Activated CD4-positive, alpha-beta T cell treated with anti-CD3 and anti-CD28 coated beads for 36 hours (primary cell): ENCODE measurements around the gene DPH3. TPM values are rescaled to one million over a fixed set of nuclear protein-coding genes. Genes with fewer than 3 reads are reported as not detected.
A peak's percentile ranks its signal among the peaks of the same experiment; 100 is the strongest.

Experiments
- ATAC-seq: fragments of 200-7000 bp; cut with Tn5 transposase; one replicate; pipeline ENCODE4 v1.10.0; 2021; ENCODE audit warnings: mild to moderate bottlenecking, moderate library complexity
- CTCF ChIA-PET: fragments of 350-600 bp; sonication (Branson Sonifier 250); formaldehyde crosslinking; loops from one replicate; lab custom pipeline; 2021; ENCODE audit warnings: antibody characterized with exemption; lab: Charles Lee
- POLR2A ChIA-PET: fragments of 350-600 bp; sonication (Branson Sonifier 250); formaldehyde crosslinking; loops from one replicate; lab custom pipeline; 2021; ENCODE audit warnings: antibody characterized with exemption, inconsistent platforms; lab: Charles Lee
- DNase-seq: peaks from one replicate; pipeline ENCODE4 v3.0.0-alpha.2; 2020
- H3K27ac Mint-ChIP-seq: one replicate; pipeline ENCODE4 v1.8.0; 2021; ENCODE audit warnings: mixed read lengths
- H3K27me3 Mint-ChIP-seq: one replicate; pipeline ENCODE4 v1.8.0; 2021; ENCODE audit warnings: mixed read lengths
- H3K36me3 Mint-ChIP-seq: one replicate; pipeline ENCODE4 v1.8.0; 2021; ENCODE audit warnings: low read depth, mixed read lengths
- H3K4me1 Mint-ChIP-seq: one replicate; pipeline ENCODE4 v1.8.0; 2021; ENCODE audit warnings: mixed read lengths
- H3K4me3 Mint-ChIP-seq: one replicate; pipeline ENCODE4 v1.8.0; 2021; ENCODE audit warnings: mild to moderate bottlenecking, moderate library complexity, mixed read lengths
- H3K9me3 Mint-ChIP-seq: one replicate; pipeline ENCODE4 v1.8.0; 2021; ENCODE audit warnings: low read depth, mixed read lengths
- intact Hi-C, 2 experiments: fragments of 100-400 bp; cut with DNase I in 1 of 2; cut with micrococcal nuclease in 1 of 2; formaldehyde crosslinking; loops; one replicate each; pipeline versions ENCODE4 v1.14.2 to v1.15.1; 2022 to 2024; cut with DNase I, micrococcal nuclease
- total RNA-seq, 2 experiments: library from RNA; stranded (reverse); gene quantifications; one replicate each; pipeline ENCODE4 v1.2.3, GENCODE V29; 2021

DPH3 gene
- total RNA-seq, 2 experiments from 2014 or later, result 13.0 to 17.8 TPM

GRCh38 chr3:16280671-16281070 is 15.9 kb upstream of the DPH3 start:
- intact Hi-C loops, result no loop called here
- Mint-ChIP-seq H3K9me3 (no peaks in the 10 kb centered on the region), H3K36me3 (peaks cover 44% of the 10 kb centered on the region), H3K27ac (no peak overlapping the region), H3K4me1 (peaks cover 26% of the 10 kb centered on the region), H3K4me3 (no peak overlapping the region), H3K27me3 (no peaks in the 10 kb centered on the region)
- ChIA-PET POLR2A (no interaction called here), CTCF (interaction anchor here (0.9 to 11.5 kb wide), 2 partner anchors 11 to 16 kb away, joined by 3 to 86 read pairs; partner anchors contain the start of genes DPH3 and OXNAD1)
- ATAC-seq (no peak), DNase-seq (no peak)

GRCh38 chr3:16279010-16279801 is 14.5 kb upstream of the DPH3 start:
- POLR2A ChIA-PET, result no interaction called here

GRCh38 chr3:16277471-16277870 is 12.7 kb upstream of the DPH3 start:
- H3K36me3 Mint-ChIP-seq, result peaks cover 33% of the 10 kb centered on the region
- peaks cover 3% of the 10 kb centered on the region for H3K4me1 Mint-ChIP-seq
- intact Hi-C loops, result no loop called here
- DNase-seq (no peak), ATAC-seq (no peak)
- H3K9me3 Mint-ChIP-seq, result no peaks in the 10 kb centered on the region
- H3K27ac Mint-ChIP-seq, result no peak overlapping the region
- H3K27me3 Mint-ChIP-seq, result no peaks in the 10 kb centered on the region
- ChIA-PET CTCF (interaction anchor here (1.2 to 11.5 kb wide), 3 partner anchors 8 to 13 kb away, joined by 4 to 86 read pairs (median 7); no protein-coding TSS in a partner anchor), POLR2A (no interaction called here)
- no peak overlapping the region for H3K4me3 Mint-ChIP-seq

More at GRCh38 chr3:16279010-16279801, 14.5 kb upstream of the DPH3 start:
- intact Hi-C loops, result no loop called here
- ATAC-seq (no peak), DNase-seq (no peak)
- Mint-ChIP-seq H3K36me3 (peaks cover 40% of the 10 kb centered on the region), H3K27ac (no peak overlapping the region), H3K4me1 (peaks cover 11% of the 10 kb centered on the region), H3K4me3 (no peak overlapping the region), H3K27me3 (no peaks in the 10 kb centered on the region), H3K9me3 (no peaks in the 10 kb centered on the region)
- CTCF ChIA-PET, result interaction anchor here (0.6 to 11.5 kb wide), 2 partner anchors 9 to 272 kb away, joined by 4 to 86 read pairs; no protein-coding TSS in a partner anchor

GRCh38 chr3:16273867-16274266 is 9.1 kb upstream of the DPH3 start:
- ChIA-PET POLR2A (no interaction called here), CTCF (interaction anchor here (1.6 to 1.9 kb wide), 3 partner anchors 9 to 46 kb away, joined by 4 to 6 read pairs (median 4); no protein-coding TSS in a partner anchor)
- ATAC-seq, result no peak
- no peaks in the 10 kb centered on the region for H3K4me1 Mint-ChIP-seq
- H3K9me3 Mint-ChIP-seq, result no peaks in the 10 kb centered on the region
- H3K4me3 Mint-ChIP-seq, result no peak overlapping the region
- no peak for DNase-seq
- no peaks in the 10 kb centered on the region for H3K27me3 Mint-ChIP-seq
- intact Hi-C loops, result no loop called here
- H3K27ac Mint-ChIP-seq, result no peak overlapping the region
- peaks cover 44% of the 10 kb centered on the region for H3K36me3 Mint-ChIP-seq

GRCh38 chr3:16272588-16272987 is 7.8 kb upstream of the DPH3 start:
- H3K27ac Mint-ChIP-seq, result no peak overlapping the region
- CTCF ChIA-PET, result interaction anchor here (0.9 to 6.2 kb wide), 5 partner anchors 9 to 48 kb away, joined by 3 to 86 read pairs (median 6); no protein-coding TSS in a partner anchor

GRCh38 chr3:16270855-16271254 is 6.1 kb upstream of the DPH3 start:
- POLR2A ChIA-PET, result no interaction called here
- Mint-ChIP-seq H3K27me3 (no peaks in the 10 kb centered on the region), H3K4me1 (peaks cover 26% of the 10 kb centered on the region), H3K4me3 (no peak overlapping the region), H3K27ac (no peak overlapping the region), H3K9me3 (no peaks in the 10 kb centered on the region), H3K36me3 (peaks cover 32% of the 10 kb centered on the region)
- DNase-seq (no peak), ATAC-seq (no peak)
- CTCF ChIA-PET, result interaction anchor here (1.1 to 6.2 kb wide), 3 partner anchors 11 to 49 kb away, joined by 3 to 86 read pairs (median 50); no protein-coding TSS in a partner anchor
- intact Hi-C loops, result no loop called here

More at GRCh38 chr3:16272588-16272987, 7.8 kb upstream of the DPH3 start:
- H3K27me3 Mint-ChIP-seq, result no peaks in the 10 kb centered on the region
- ATAC-seq, result no peak
- intact Hi-C loops, result no loop called here
- H3K36me3 Mint-ChIP-seq, result peaks cover 38% of the 10 kb centered on the region
- H3K9me3 Mint-ChIP-seq, result no peaks in the 10 kb centered on the region
- no peak for DNase-seq
- H3K4me1 Mint-ChIP-seq, result peaks cover 10% of the 10 kb centered on the region
- no peak overlapping the region for H3K4me3 Mint-ChIP-seq
- POLR2A ChIA-PET, result interaction anchor here (0.7 kb wide), 2 partner anchors 132 to 265 kb away, joined by 4 read pairs; no protein-coding TSS in a partner anchor

GRCh38 chr3:16266714-16267113 is 2.0 kb upstream of the DPH3 start:
- Mint-ChIP-seq H3K4me1 (peaks cover 32% of the 10 kb centered on the region), H3K4me3 (peak overlapping the region; percentile 82), H3K27ac (peak overlapping the region; percentile 98), H3K9me3 (no peaks in the 10 kb centered on the region), H3K27me3 (no peaks in the 10 kb centered on the region), H3K36me3 (peaks cover 17% of the 10 kb centered on the region)
- DNase-seq (no peak), ATAC-seq (no peak)
- intact Hi-C loops, result loop anchor here (5.0 to 10.0 kb wide), 7 partner anchors 331 to 1478 kb away; partner anchors contain the start of genes NR2C2 (in 1 of the 2), PLCL2 (in 1 of the 2) and TBC1D5 (in 1 of the 2)
- ChIA-PET CTCF (interaction anchor here (1.1 to 6.2 kb wide), 10 partner anchors 15 to 333 kb away, joined by 3 to 86 read pairs (median 12); no protein-coding TSS in a partner anchor), POLR2A (no interaction called here)

GRCh38 chr3:16265455-16265786 is 678 bp upstream of the DPH3 start:
- intact Hi-C loops, result loop anchor here (1.0 to 10.0 kb wide), 18 partner anchors 21 to 1615 kb away; partner anchors contain the start of genes BTD (in 1 of the 2), CCDC174 (in 1 of the 2), HACL1 (in 1 of the 2) and NR2C2 (in 1 of the 2)
- ATAC-seq, result no peak
- no peak for DNase-seq
- Mint-ChIP-seq H3K36me3 (peaks cover 6% of the 10 kb centered on the region), H3K4me1 (peaks cover 33% of the 10 kb centered on the region), H3K9me3 (no peaks in the 10 kb centered on the region), H3K27me3 (no peaks in the 10 kb centered on the region), H3K27ac (peak overlapping the region; percentile 98), H3K4me3 (peak overlapping the region; percentile 82)
- ChIA-PET POLR2A (interaction anchor here (1.0 to 1.8 kb wide), 4 partner anchors 9 to 252 kb away, joined by 3 to 9 read pairs (median 4); no protein-coding TSS in a partner anchor), CTCF (interaction anchor here (0.7 to 3.3 kb wide), 18 partner anchors 15 to 619 kb away, joined by 3 to 31 read pairs (median 5); partner anchors contain the start of gene PLCL2)

- no peaks in the 10 kb centered on the region for H3K9me3 Mint-ChIP-seq
- H3K36me3 Mint-ChIP-seq, result peaks cover 6% of the 10 kb centered on the region
- H3K27me3 Mint-ChIP-seq, result no peaks in the 10 kb centered on the region
- ATAC-seq (peak; percentile 4), DNase-seq (no peak)
- intact Hi-C loops, result loop anchor here (2.0 to 10.0 kb wide), 9 partner anchors 23 to 1613 kb away; partner anchors contain the start of genes CCDC174 (in 1 of the 2), PLCL2 (in 1 of the 2), RFTN1 (in 1 of the 2) and TBC1D5 (in 1 of the 2)
- H3K4me1 Mint-ChIP-seq, result peaks cover 38% of the 10 kb centered on the region
- peak overlapping the region; percentile 98 for H3K27ac Mint-ChIP-seq
- POLR2A ChIA-PET, result interaction anchor here (0.6 to 1.8 kb wide), 8 partner anchors 8 to 253 kb away, joined by 3 to 9 read pairs (median 4); no protein-coding TSS in a partner anchor
- CTCF ChIA-PET, result interaction anchor here (0.5 to 3.3 kb wide), 16 partner anchors 9 to 1160 kb away, joined by 3 to 31 read pairs (median 5); partner anchors contain the start of genes BTD and HACL1
- H3K4me3 Mint-ChIP-seq, result peak overlapping the region; percentile 82
These were observed 502 bp downstream of the DPH3 start for GRCh38 chr3:16264174-16264707.

GRCh38 chr3:16262174-16262573 is 2.6 kb downstream of the DPH3 start:
- H3K27me3 Mint-ChIP-seq, result no peaks in the 10 kb centered on the region
- intact Hi-C loops, result loop anchor here (10.0 kb wide), 3 partner anchors 623 to 1483 kb away; partner anchors contain the start of genes PLCL2 (in 1 of the 2) and TBC1D5 (in 1 of the 2)
- ChIA-PET POLR2A (no interaction called here), CTCF (no interaction called here)
- DNase-seq (no peak), ATAC-seq (no peak)
- peaks cover 27% of the 10 kb centered on the region for H3K4me1 Mint-ChIP-seq
- H3K27ac Mint-ChIP-seq, result no peak overlapping the region
- no peak overlapping the region for H3K4me3 Mint-ChIP-seq
- H3K9me3 Mint-ChIP-seq, result no peaks in the 10 kb centered on the region
- peaks cover 8% of the 10 kb centered on the region for H3K36me3 Mint-ChIP-seq
